ENCODE measurements around the gene CEP112. TPM values are rescaled to one million over a fixed set of nuclear protein-coding genes. Genes with fewer than 3 reads are reported as not detected.

Gene CEP112
- total and polyA plus RNA-seq, 2 of the 8 experiments (the other 6 are each of a cell fraction or from before 2014, with no cell fraction given) = 0.62 to 3.1 TPM

GRCh38 chr17:66190738-66191592 lies 968 bp downstream of the CEP112 start:
- H3K9ac ChIP-seq (replicated peaks in 1 of 4; ENCODE audit: extremely low read depth in 1 of 4, low read depth in 3 of 4, low read length in 3 of 4) = peak overlapping the region in 3 of 4 experiments; percentile 20 to 34 (median 22); a peak in 4 of 7 replicates
- H3K4me1 ChIP-seq (replicated peaks in 1 of 4; ENCODE audit: control insufficient read depth in 3 of 4, insufficient read depth in 4 of 4, low read length in 3 of 4) = peaks cover 0 to 4% (median 0%) of the 10 kb centered on the region in 4 experiments; a peak in 1 of 7 replicates
- no peak overlapping the region for H3K27ac ChIP-seq (ENCODE audit: low read depth, low read length)
- POLR2A ChIA-PET (ENCODE audit: partially characterized antibody) = no interaction called here
- DNase-seq (ENCODE audit: low read depth in 1 of 2, low spot score in 2 of 2) (no peak), FAIRE-seq (no peak)
- TF ChIP-seq E2F6 (IDR thresholded peaks at IDR 0.05) = no peak
- 0 out of 2 replicates have a peak, but pooled peaks have one; percentile 26 for TF ChIP-seq SUZ12 (IDR thresholded peaks at IDR 0.05; ENCODE audit: low read length)
- H3K23me2 ChIP-seq (ENCODE audit: low read depth, low read length) = peaks cover 4% of the 10 kb centered on the region; the same call in 1 of the 2 replicates
- CTCF ChIA-PET (ENCODE audit: partially characterized antibody) = interaction anchor here (0.7 to 3.5 kb wide), 3 partner anchors 10 to 170 kb away, joined by 3 to 15 read pairs (median 4); no protein-coding TSS in a partner anchor
- H2BK12ac ChIP-seq (ENCODE audit: low read depth, low read length) = no peak overlapping the region
- H3K23ac ChIP-seq (ENCODE audit: insufficient read length) = no peak overlapping the region
- no peak overlapping the region for H3K56ac ChIP-seq (replicated peaks; ENCODE audit: insufficient read length, low read depth, low read length)
- H4K8ac ChIP-seq (ENCODE audit: extremely low read depth, insufficient read depth, low read length) = peak overlapping the region; percentile 64; the same call in 1 of the 2 replicates
- H2BK120ac ChIP-seq (replicated peaks; ENCODE audit: low read depth, low read length) = no peak overlapping the region
- no peak overlapping the region for H4K91ac ChIP-seq (replicated peaks; ENCODE audit: insufficient read length, low read length)
- H4K20me1 ChIP-seq (replicated peaks in 1 of 2; ENCODE audit: control insufficient read depth in 1 of 2, insufficient read depth in 2 of 2, low read length in 2 of 2) = no peaks in the 10 kb centered on the region
- WGBS, 2 experiments (ENCODE audit: extremely low coverage in 1 of 2, insufficient coverage in 1 of 2, insufficient read length in 1 of 2, insufficient replicate concordance in 2 of 2, low coverage in 1 of 2, low lambda C conversion rate in 2 of 2, missing lambda C conversion rate in 1 of 2) = 62% methylated on average over 16 of the region's 16 CpGs; no CpG with 5 or more reads in 1 of the 2 experiments
- no peak overlapping the region for H2BK20ac ChIP-seq (ENCODE audit: low read length)
- no peak overlapping the region for H2BK5ac ChIP-seq (ENCODE audit: low read depth, low read length)
- H2AFZ ChIP-seq (ENCODE audit: low read length) = no peak overlapping the region
- H3K4me2 ChIP-seq (ENCODE audit: insufficient read depth in 1 of 2, low read depth in 2 of 2, low read length in 2 of 2) = peak overlapping the region; percentile 77 to 82
- no peaks in the 10 kb centered on the region for H3K9me3 ChIP-seq (ENCODE audit: insufficient read depth in 2 of 2, low read depth in 1 of 2, low read length in 1 of 2)
- no peak overlapping the region for H3K4ac ChIP-seq (replicated peaks; ENCODE audit: insufficient read length, low read depth, low read length)
- no peaks in the 10 kb centered on the region for H3K79me2 ChIP-seq (ENCODE audit: control insufficient read depth in 1 of 2, insufficient read depth in 2 of 2, low read length in 2 of 2)
- H4K5ac ChIP-seq (ENCODE audit: insufficient read length, low read depth, low read length) = no peak overlapping the region
- H3K27me3 ChIP-seq (replicated peaks in 1 of 4; ENCODE audit: control insufficient read depth in 3 of 4, extremely low read depth in 1 of 4, insufficient read depth in 3 of 4, low read length in 3 of 4) = no peaks in the 10 kb centered on the region
- no peaks in the 10 kb centered on the region for H3K79me1 ChIP-seq (ENCODE audit: low read depth, low read length)
- H2AK5ac ChIP-seq (ENCODE audit: low read depth, low read length) = no peak overlapping the region
- peak overlapping the region; percentile 32; the same call in 1 of the 2 replicates for H3K18ac ChIP-seq (ENCODE audit: extremely low read depth, low read length)
- no peak overlapping the region for H2BK15ac ChIP-seq (ENCODE audit: low read length)
- no peaks in the 10 kb centered on the region for H3K36me3 ChIP-seq (ENCODE audit: control insufficient read depth in 2 of 4, insufficient read depth in 4 of 4, low read length in 3 of 4)
- peak overlapping the region; percentile 60 to 82 (median 76) for H3K4me3 ChIP-seq (ENCODE audit: extremely low read depth in 1 of 4, insufficient read depth in 2 of 4, low read depth in 3 of 4, low read length in 4 of 4)
- no peak overlapping the region for H3K14ac ChIP-seq (ENCODE audit: insufficient read length)

Data from H1 (cell line).